Measurements from ENCODE around the gene WBP11. TPM values are rescaled to one million over a fixed set of nuclear protein-coding genes. Genes with fewer than 3 reads are reported as not detected.

The WBP11 gene
- total and polyA plus RNA-seq, 2 of the 13 experiments (the other 11 are each of a cell fraction or from before 2014, with no cell fraction given): 7.6 to 31.0 TPM

DNA sequence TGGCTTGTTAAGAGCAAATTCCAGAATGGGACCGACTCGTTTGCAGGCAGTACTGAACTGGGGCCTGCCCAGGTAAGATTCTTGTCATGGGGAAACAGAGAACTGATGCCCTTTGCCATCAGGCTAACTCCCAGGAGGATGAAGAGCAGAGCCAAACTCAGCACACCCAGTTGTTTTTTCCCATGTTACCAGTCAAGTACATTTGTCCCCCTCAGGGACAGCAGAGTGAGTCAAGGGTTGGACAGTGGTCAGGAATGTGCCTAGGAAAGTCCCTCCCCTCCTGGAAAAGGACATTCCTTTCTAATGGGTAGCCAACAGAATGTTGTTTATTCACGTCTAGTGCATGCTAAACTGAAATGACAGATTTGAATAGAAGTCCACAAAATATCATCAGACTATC is 38.5 kb upstream of the WBP11 start (continued):
- TF ChIP-seq, protein P1, sequence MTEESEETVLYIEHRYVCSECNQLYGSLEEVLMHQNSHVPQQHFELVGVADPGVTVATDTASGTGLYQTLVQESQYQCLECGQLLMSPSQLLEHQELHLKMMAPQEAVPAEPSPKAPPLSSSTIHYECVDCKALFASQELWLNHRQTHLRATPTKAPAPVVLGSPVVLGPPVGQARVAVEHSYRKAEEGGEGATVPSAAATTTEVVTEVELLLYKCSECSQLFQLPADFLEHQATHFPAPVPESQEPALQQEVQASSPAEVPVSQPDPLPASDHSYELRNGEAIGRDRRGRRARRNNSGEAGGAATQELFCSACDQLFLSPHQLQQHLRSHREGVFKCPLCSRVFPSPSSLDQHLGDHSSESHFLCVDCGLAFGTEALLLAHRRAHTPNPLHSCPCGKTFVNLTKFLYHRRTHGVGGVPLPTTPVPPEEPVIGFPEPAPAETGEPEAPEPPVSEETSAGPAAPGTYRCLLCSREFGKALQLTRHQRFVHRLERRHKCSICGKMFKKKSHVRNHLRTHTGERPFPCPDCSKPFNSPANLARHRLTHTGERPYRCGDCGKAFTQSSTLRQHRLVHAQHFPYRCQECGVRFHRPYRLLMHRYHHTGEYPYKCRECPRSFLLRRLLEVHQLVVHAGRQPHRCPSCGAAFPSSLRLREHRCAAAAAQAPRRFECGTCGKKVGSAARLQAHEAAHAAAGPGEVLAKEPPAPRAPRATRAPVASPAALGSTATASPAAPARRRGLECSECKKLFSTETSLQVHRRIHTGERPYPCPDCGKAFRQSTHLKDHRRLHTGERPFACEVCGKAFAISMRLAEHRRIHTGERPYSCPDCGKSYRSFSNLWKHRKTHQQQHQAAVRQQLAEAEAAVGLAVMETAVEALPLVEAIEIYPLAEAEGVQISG (CRISPR knock-in tag; IDR thresholded peaks at IDR 0.05): peak; percentile 49; the same call in 1 of the 2 replicates
- TF ChIP-seq TAF1 (CRISPR knock-in tag; IDR thresholded peaks at IDR 0.05) (peak; percentile 63; the same call in 1 of the 2 replicates), ATRX (CRISPR knock-in tag; IDR thresholded peaks at IDR 0.05; ENCODE audit: borderline replicate concordance) (no peak)

DNA sequence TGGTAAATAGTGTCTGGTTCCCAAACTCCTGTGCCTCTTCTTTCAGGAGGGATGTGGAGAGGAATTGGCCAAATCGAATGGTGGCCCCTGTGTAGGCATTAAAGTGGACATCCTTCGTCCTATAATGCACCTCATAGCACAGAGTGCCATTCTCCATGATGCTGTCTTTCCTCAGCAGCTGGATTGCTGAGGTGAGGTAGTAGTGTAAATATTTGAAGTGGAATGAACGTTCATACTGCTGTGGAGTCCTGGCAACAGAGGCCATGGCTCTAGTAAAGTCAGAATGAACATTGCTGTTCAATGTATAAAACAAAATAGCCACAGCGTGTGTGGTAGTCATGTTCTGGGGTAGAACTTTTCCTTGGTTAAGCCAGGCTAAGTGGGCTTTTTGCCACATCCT is 37.3 kb upstream of the WBP11 start:
- peak overlapping the region in 2 of 3 experiments; percentile 73 to 86; a peak in 2 of 6 replicates for H3K4me3 ChIP-seq (replicated peaks in 1 of 3; ENCODE audit: insufficient read depth in 1 of 3, low read depth in 2 of 3, low read length in 3 of 3)
- H3K4me2 ChIP-seq (ENCODE audit: low read depth, low read length): peak overlapping the region; percentile 98
- no peak overlapping the region for H2AFZ ChIP-seq (ENCODE audit: low read length)
- ATAC-seq (peak; percentile 47), DNase-seq (ENCODE audit: low spot score) (peak; percentile 58), FAIRE-seq (peak; percentile 71)
- no peaks in the 10 kb centered on the region for H3K9me3 ChIP-seq (ENCODE audit: low read length)
- CTCF ChIA-PET (ENCODE audit: low intra/inter-chr PET ratio, low total read pairs): no interaction called here
- no peaks in the 10 kb centered on the region; a peak in 1 of 5 replicates for H3K27me3 ChIP-seq (ENCODE audit: control insufficient read depth in 1 of 2, insufficient read depth in 2 of 2, low read length in 2 of 2)
- 44% methylated on average over 4 of the region's 4 CpGs for WGBS (ENCODE audit: low lambda C conversion rate)
- H3K79me2 ChIP-seq (ENCODE audit: insufficient read depth, low read length): peaks cover 33% of the 10 kb centered on the region
- BruUV-seq (replicated peaks): no TSS peak
- peak overlapping the region; percentile 77 for H3K9ac ChIP-seq (ENCODE audit: insufficient read depth, low read depth, low read length)
- no peaks in the 10 kb centered on the region for H4K20me1 ChIP-seq (ENCODE audit: insufficient read depth, low read length)
- in situ Hi-C loops (cut with HindIII; ENCODE audit: extremely low pct_ligation_motif_present, low pct_unique_long_range_greater_than_20kb): loop anchor here (5.0 kb wide), 1 partner anchor 157 kb away; no protein-coding TSS in a partner anchor
- intact Hi-C loops (cut with micrococcal nuclease; ENCODE audit: unreplicated experiment): no loop called here
- H3K4me1 ChIP-seq (ENCODE audit: insufficient read depth, low read length): peaks cover 69% of the 10 kb centered on the region
- H3K27ac ChIP-seq (ENCODE audit: extremely low read length, insufficient read depth, low read length): peak overlapping the region; percentile 86
- peaks cover 0 to 16% of the 10 kb centered on the region in 2 experiments; a peak in 2 of 5 replicates for H3K36me3 ChIP-seq (replicated peaks in 1 of 2; ENCODE audit: control insufficient read depth in 1 of 2, insufficient read depth in 2 of 2, low read length in 2 of 2)
- POLR2A ChIA-PET: interaction anchor here (1.0 to 2.0 kb wide), 3 partner anchors 37 to 69 kb away, joined by 4 to 7 read pairs (median 6); partner anchors contain the start of genes C12orf60 and WBP11
- TF ChIP-seq, protein P2, sequence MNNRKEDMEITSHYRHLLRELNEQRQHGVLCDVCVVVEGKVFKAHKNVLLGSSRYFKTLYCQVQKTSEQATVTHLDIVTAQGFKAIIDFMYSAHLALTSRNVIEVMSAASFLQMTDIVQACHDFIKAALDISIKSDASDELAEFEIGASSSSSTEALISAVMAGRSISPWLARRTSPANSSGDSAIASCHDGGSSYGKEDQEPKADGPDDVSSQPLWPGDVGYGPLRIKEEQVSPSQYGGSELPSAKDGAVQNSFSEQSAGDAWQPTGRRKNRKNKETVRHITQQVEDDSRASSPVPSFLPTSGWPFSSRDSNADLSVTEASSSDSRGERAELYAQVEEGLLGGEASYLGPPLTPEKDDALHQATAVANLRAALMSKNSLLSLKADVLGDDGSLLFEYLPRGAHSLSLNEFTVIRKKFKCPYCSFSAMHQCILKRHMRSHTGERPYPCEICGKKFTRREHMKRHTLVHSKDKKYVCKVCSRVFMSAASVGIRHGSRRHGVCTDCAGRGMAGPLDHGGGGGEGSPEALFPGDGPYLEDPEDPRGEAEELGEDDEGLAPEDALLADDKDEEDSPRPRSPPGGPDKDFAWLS (CRISPR knock-in tag; IDR thresholded peaks at IDR 0.05; ENCODE audit: borderline replicate concordance): no peak
- TF ChIP-seq RFX3 (CRISPR knock-in tag; IDR thresholded peaks at IDR 0.05) (no peak), TEAD3 (CRISPR knock-in tag; optimal IDR thresholded peaks at IDR 0.05; ENCODE audit: borderline replicate concordance) (peak; percentile 77), THAP8 (CRISPR knock-in tag; IDR thresholded peaks at IDR 0.05; ENCODE audit: borderline replicate concordance) (no peak), MXD1 (CRISPR knock-in tag; IDR thresholded peaks at IDR 0.05) (no peak), SOX6 (IDR thresholded peaks at IDR 0.05) (no peak), SOX6 (CRISPR knock-in tag; IDR thresholded peaks at IDR 0.05) (peak; percentile 39; the same call in 1 of the 2 replicates), ATM (IDR thresholded peaks at IDR 0.05; ENCODE audit: borderline replicate concordance) (no peak), ONECUT2 (CRISPR knock-in tag; IDR thresholded peaks at IDR 0.05) (no peak), SNAI1 (CRISPR knock-in tag; IDR thresholded peaks at IDR 0.05; ENCODE audit: borderline replicate concordance) (no peak), IRF2 (CRISPR knock-in tag; IDR thresholded peaks at IDR 0.05) (0 out of 2 replicates have a peak, but pooled peaks have one; percentile 35), ZNF737 (CRISPR knock-in tag; IDR thresholded peaks at IDR 0.05; ENCODE audit: borderline replicate concordance) (no peak), KDM1A (CRISPR knock-in tag; IDR thresholded peaks at IDR 0.05) (no peak)
- TF ChIP-seq, protein P3, sequence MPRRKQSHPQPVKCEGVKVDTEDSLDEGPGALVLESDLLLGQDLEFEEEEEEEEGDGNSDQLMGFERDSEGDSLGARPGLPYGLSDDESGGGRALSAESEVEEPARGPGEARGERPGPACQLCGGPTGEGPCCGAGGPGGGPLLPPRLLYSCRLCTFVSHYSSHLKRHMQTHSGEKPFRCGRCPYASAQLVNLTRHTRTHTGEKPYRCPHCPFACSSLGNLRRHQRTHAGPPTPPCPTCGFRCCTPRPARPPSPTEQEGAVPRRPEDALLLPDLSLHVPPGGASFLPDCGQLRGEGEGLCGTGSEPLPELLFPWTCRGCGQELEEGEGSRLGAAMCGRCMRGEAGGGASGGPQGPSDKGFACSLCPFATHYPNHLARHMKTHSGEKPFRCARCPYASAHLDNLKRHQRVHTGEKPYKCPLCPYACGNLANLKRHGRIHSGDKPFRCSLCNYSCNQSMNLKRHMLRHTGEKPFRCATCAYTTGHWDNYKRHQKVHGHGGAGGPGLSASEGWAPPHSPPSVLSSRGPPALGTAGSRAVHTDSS (CRISPR knock-in tag; conservative IDR thresholded peaks at IDR 0.05): no peak
